Measurements from ENCODE around the gene TMEM222.
A peak's percentile ranks its signal among the peaks of the same experiment; 100 is the strongest.

The TMEM222 gene

GRCh38 chr1:27342778-27343638 is 21.0 kb downstream of the TMEM222 start:
- peak; percentile 79 for DNase-seq

DNA sequence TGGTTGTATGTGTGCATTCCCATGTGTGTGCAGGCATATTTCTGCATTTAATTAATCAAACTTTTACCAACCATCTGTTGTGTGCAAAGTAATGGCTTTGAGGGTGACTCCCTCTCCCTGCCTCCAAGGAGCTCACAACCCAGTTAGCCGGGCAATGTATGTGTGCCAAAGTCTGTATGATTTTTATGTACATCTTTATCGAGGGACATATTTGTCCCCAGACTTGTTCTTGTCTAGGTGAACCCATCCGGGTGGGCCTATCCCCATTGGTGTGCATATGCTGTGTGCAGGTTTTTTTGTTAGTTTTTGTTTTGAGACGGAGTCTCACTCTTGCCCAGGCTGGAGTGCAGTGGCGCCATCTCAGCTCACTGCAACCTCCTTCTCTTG is 21.7 kb downstream of the TMEM222 start:
- DNase-seq: no peak

DNA sequence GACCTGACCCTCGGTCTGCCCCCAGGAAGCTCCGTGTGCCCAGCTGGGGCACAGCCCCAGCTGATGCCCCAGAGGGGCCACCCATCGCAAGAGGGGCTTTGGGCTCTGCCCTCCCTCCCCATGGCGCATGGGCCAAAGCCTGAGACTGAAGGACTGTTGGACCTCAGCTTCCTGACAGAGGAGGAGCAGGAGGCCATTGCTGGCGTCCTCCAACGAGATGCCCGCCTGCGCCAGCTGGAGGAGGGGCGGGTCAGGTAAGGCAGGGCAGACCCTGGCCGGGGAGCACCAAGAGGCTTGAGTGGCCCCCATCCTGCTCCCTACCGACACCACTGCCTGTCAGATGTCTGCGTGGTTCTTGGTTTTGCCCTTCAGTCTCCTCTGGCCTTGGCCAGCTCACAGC is 23.3 kb downstream of the TMEM222 start:
- no peak for DNase-seq

DNA sequence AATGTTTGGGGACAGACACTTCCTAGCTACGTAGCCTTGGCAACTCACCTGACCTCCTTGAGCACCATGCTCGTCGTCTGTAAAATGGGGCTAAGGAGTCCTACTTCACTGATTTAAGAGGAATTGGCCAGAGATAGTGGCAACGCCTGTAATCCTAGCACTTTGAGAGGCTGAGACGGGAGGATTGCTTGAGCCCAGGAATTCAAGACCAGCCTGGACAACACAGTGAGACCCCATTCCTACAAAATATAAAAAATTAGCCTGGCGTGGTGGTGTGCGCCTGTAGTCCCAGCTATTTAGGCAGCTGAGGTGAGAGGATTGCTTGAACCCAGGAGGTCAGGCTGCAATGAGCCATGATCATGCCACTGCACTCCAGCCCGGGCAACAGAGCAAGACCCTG is 24.4 kb downstream of the TMEM222 start:
- DNase-seq: no peak

- no peak for DNase-seq
Observed at GRCh38 chr1:27346991-27347624, 25.1 kb downstream of the TMEM222 start.

- no peak for DNase-seq
Observed at GRCh38 chr1:27348861-27349783, 27.2 kb downstream of the TMEM222 start.

GRCh38 chr1:27349784-27350662 is 28.1 kb downstream of the TMEM222 start:
- DNase-seq: no peak

- DNase-seq: no peak
Observed at GRCh38 chr1:27350663-27351540, 28.9 kb downstream of the TMEM222 start.

DNA sequence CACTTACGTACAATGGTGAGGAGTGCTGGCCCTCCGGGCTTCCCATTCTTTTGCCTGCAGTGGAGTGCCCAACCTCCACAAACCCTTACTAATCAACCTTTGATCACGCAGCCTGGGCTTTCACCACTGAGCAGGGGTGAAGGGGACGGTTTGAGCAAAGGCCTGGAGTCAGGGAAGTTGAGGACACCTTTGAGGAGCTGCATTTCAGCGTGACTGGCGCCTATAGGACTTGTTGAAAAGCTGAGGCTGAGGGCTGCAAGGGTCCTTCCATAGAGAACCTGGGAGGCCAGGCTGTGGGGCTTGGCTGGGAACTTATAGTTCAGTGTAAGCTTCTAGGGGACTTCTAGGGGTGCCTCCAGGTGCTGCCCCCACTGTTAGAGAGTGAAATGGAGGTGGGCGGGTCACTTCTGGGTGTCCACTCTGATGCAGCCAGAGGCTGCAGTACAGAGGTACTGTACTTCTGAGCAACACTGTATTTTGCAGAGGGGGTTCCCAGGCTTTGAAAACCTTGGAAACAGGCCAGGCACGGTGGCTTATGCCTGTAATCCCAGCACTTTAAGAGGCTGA is 29.7 kb downstream of the TMEM222 start:
- DNase-seq: no peak

GRCh38 chr1:27353166-27353565 is 31.2 kb downstream of the TMEM222 start:
- DNase-seq: no peak

GRCh38 chr1:27353629-27354028 is 31.7 kb downstream of the TMEM222 start:
- no peak for DNase-seq

DNA sequence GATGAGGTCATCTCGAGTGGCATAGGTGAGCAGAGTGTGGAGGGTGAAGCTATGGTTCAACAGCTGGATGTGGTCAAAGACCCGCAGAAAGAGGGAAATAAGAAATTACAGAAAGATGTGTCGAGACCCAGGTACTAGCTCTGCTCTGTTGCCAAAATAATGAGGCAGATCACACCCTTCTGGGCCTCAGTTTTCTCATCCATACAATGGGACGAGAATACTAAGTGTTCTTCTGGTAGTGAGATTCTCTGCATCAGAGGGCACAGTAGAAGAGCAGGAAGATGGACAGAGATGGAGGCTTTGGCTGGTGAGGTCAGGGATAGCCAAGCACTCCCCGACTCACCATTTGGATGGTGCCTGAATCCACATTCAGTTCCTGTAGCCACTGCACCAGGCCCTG is 33.7 kb downstream of the TMEM222 start:
- no peak for DNase-seq

- DNase-seq: no peak
Observed at GRCh38 chr1:27356277-27356618, 34.3 kb downstream of the TMEM222 start.

DNA sequence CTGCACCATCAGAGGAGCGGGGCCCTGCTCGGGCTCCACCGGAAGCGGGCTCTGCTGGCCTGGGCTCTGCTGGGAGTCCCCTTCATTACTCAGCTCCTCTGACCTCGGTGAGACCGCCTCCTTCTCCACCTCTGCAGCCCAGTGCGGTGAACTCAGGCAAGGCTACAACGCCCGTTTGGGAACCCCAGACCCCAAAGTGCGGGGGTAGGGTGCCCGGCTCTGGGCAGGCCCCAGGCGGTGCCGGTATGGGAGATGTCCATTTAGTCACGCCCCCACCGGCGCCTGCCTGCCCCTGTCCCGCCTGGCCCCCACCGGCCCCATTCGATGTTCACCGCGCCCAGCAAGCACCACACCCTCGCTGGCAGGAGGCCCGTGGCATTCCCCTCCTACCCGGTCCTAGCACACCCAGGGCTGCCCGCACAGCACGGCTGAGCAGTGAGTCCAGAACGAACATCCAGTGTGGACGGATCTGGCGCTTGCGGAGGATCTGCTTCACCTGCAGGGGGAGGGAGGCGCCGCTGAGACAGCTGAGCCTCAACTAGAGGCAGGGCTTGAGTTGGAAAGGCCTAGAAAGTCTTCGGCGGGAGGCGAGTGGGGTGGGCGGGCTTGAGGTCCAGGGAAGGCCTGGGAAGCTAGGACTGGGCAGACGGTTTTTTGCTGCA is 34.8 kb downstream of the TMEM222 start:
- peak; percentile 77 for DNase-seq

- DNase-seq: peak; percentile 95
Observed at GRCh38 chr1:27357281-27358037, 35.5 kb downstream of the TMEM222 start.

DNA sequence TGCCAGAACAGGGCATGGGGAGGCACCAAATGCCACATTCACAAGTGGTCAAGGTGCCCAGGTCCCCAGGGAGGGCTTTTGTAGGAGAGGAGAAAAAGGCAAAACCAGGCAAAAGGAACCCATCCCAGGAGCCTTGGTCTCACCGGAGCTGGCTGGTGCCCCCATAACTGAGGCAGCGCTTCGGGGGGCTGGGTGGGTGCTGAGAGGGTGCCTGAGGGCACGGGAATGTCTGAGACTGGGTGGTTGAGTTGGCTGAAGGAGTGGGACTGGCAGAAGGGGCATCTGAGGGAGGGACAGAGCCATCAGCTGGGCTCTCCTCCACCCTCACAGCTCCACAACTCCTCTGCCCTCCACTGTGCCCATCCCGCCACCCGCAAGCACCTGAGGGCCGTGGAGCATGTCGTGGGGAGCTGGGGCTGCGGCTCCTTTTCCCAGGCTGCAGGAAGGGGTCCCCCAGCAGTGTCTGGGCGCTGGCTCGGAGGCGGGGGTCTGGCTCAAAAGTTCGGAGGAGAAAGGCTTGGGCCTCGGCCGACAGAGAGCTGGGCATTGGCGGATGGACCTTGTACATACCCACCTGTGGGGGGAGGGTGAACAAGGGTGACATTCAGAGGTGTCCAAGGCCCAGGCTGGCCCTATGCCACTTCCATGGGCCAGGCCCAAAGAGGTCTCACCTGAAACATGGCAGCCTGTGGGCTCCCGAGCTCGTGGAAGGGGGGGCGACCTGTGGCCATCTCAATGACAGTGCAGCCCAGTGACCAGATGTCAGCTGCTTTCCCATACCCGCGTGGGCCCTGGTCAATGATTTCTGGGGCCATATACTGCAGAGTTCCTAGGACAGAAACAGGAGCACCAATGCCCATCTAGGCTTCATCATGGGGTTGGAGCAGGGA is 36.3 kb downstream of the TMEM222 start:
- DNase-seq: no peak

GRCh38 chr1:27358928-27359313 is 37.0 kb downstream of the TMEM222 start:
- no peak for DNase-seq

DNA sequence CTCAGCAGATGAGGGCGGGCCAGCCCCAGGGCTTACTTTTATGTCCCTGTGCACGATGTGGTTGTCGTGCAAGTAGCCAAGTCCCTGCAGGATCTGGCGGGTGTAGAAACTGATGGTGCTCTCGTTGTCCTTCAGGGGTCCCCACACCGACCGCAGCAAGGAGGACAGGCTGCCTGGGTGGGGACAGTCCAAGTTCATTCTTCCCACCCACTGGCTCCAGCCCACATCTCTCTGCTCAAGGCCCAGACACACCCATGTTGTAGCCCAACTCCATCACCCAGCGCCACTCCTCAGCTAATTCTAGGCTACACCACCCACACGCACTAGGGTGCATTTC is 37.8 kb downstream of the TMEM222 start:
- DNase-seq: no peak

Data from activated CD8-positive, alpha-beta memory T cell treated with anti-CD3 and anti-CD28 coated beads, Interleukin-2, amount 50 U/mL, for 48 hours (primary cell).